Coronary artery (tissue), 2 donors: ENCODE results near the gene ABCC4.

Experiments
- DNase-seq: peaks from one replicate; pipeline ENCODE4 v3.0.0-alpha.2; 2017; ENCODE audit warnings: low spot score
- H3K27ac ChIP-seq, 2 donors: fragments of 200-600 bp; sonication (generic); one replicate each; pipeline ENCODE4 v1.5.1; 2016 to 2019
- H3K4me3 ChIP-seq: fragments of 200-600 bp; sonication (generic); 2 replicates; pipeline ENCODE4 v1.5.1; 2016; ENCODE audit warnings: mild to moderate bottlenecking, moderate library complexity
- TF ChIP-seq, protein P1 (sequence below): fragments of 200-600 bp; sonication (generic); IDR thresholded peaks from one replicate; pipeline ENCODE4 v1.5.1; 2019; ENCODE audit warnings: antibody characterized with exemption

ABCC4 gene

DNA sequence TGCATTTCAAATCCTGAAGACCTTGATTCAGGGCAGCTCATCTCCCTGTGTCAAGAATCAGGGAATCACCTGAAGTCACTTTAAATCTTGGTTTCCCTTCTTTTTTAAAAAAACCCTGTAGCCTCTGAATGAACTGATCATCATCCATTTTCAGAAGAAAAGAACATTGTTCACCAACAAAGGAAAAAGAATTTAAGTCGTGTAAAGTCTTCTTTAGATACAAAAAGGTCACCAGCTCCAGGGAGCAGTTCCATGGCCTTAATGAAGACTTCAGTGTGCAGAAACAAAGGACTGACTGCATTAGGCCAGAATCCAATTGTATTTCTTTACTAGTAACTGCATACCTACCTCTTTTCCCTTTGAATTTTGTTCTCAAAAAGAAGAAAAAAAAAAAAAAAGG lies 245.0 kb downstream of the ABCC4 start:
- Histone ChIP-seq H3K4me3 (no peak overlapping the region), H3K27ac (no peak overlapping the region)
- TF ChIP-seq, protein P1, sequence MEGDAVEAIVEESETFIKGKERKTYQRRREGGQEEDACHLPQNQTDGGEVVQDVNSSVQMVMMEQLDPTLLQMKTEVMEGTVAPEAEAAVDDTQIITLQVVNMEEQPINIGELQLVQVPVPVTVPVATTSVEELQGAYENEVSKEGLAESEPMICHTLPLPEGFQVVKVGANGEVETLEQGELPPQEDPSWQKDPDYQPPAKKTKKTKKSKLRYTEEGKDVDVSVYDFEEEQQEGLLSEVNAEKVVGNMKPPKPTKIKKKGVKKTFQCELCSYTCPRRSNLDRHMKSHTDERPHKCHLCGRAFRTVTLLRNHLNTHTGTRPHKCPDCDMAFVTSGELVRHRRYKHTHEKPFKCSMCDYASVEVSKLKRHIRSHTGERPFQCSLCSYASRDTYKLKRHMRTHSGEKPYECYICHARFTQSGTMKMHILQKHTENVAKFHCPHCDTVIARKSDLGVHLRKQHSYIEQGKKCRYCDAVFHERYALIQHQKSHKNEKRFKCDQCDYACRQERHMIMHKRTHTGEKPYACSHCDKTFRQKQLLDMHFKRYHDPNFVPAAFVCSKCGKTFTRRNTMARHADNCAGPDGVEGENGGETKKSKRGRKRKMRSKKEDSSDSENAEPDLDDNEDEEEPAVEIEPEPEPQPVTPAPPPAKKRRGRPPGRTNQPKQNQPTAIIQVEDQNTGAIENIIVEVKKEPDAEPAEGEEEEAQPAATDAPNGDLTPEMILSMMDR, result no peak
- no peak for DNase-seq

DNA sequence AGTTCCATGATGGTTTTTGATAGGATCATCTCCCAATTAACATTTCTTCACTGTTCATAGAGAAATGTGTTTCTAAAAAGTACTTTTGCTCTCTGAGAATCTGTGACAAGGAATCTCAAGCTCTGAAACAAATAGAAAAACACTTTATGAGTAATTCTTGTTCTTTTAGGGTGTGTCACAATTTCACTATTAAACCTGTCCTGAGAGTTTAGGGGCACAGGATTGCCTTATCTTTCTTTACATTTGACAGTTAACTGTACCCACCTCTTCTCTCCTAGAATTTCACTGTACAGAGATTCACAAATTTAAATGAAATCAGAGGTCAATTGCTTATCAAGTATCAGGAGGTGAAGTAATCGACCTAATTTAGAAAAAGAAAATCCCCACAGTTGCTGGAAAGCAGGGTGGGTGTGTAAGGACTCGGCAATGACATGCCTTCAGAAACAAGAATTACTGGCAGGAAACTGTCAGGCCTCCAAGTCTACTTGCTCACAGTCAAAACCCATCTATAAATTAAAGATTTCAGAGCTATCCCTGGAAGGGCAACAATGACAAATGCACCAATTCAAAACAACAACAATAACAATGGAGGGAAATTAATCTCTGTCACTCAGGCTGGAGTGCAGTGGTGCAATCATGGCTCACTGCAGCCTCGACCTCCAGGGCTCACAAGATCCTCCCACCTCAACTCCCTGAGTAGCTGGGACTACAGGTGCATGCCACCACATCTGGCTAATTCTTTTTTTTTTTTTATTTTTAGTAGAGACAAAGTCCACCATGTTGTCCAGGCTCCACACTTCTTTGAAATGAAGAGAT lies 250.2 kb downstream of the ABCC4 start:
- Histone ChIP-seq H3K27ac (no peak overlapping the region), H3K4me3 (no peak overlapping the region)
- TF ChIP-seq, protein P1, result no peak
- no peak for DNase-seq

DNA sequence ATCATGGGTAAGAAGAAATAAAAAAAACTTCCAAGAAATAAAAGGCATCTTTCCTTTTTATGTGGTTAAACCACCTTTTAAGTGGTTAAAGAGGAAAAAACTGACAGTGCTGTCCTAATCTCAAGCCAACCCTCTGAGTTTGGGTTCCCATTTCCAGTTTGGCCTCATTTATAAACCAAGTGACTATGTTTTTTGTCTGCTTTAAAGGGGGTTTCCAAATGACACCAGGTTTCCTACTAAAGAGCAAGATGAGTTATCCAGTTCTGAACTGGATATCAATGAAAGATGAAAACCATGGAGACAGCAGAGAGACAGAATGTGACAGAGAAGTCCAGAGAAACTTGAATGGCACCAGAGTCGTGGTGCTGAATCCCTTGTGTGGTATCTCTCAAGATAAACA lies 251.5 kb downstream of the ABCC4 start:
- Histone ChIP-seq H3K27ac (no peak overlapping the region), H3K4me3 (no peak overlapping the region)
- no peak for DNase-seq
- TF ChIP-seq, protein P1, result no peak

DNA sequence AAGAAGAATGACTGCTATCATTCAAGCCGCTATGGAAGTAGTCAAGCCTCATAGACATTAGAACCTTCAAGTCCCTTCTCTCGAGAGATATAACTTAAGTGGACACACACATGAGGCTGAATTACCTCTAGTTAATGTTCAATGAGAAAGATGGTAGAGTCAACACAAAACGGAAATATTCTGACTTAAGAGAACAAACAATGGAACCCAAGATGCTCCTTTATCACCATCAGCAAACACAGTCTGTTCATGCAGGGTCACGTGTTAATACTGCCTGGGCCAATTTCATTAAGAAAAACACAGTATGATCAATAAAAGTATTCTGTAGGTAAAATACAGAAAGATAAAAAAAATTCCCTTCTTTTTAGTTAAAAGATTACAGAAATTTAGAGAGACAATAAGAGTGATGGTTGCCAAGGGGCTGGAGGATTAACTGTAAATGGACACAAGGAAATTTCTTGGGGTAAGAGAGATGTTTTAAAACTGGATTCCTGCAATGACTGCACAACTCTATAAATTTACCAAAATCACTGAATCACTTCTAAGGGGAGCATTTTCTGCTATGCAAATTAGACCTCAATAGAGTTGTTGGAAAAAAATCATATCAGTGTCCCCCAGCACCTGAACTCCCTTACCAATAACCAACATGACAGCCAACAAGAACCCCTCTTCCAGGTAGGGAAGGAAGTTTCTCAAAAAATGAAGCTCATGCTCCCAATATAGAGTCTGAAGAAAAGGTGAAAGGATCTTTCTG lies 256.6 kb downstream of the ABCC4 start:
- TF ChIP-seq, protein P1, result no peak
- no peak for DNase-seq
- Histone ChIP-seq H3K4me3 (no peak overlapping the region), H3K27ac (no peak overlapping the region)

DNA sequence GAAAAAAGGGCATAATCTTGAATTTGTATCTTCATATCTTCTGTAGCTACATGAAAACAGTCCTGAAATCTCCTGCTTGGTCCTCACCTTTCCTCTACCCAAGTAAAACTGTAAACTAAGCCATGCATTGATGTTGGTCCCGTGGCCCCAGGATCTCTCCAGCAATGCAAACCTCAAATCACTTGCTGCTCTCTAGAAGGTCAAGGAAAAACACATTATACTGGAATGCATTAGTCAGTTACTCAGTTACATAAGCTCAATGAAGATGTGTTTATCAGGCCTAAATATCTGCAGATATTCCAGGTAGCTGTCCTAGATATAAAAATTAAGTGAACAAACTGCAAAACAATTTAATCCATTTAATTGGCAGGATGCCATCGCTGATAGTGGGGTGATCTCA lies 261.8 kb downstream of the ABCC4 start:
- Histone ChIP-seq H3K4me3 (no peak overlapping the region), H3K27ac (no peak overlapping the region)
- no peak for DNase-seq
- TF ChIP-seq, protein P1, result no peak

DNA sequence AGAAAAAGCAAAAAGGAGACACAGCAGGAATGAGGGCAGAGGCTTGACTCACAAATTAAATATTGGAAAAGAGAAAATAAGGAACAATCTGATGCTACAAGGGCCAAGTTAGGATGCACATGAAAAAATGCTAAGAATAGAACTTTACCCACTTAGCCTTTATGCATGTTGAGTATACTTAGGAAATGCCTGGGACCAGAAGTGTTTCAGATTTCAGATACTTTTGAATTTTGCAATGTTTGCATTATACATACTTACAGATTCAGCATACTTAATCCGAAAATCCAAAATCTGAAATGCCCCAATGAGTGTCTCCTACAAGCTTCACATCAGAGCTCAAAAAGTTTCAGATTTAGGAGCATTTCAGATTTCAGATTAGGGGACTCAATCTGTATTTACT lies 262.3 kb downstream of the ABCC4 start:
- H3K27ac ChIP-seq, result no peak overlapping the region
- TF ChIP-seq, protein P1, result no peak
- no peak overlapping the region for H3K4me3 ChIP-seq
- no peak for DNase-seq
